K562 (cell line): Measurements from ENCODE around the gene DTNA. TPM values are rescaled to one million over a fixed set of nuclear protein-coding genes. Genes with fewer than 3 reads are reported as not detected.

Source experiments
- ATAC-seq: fragments of 200-7000 bp; cut with Tn5 transposase; 3 replicates; pipeline ENCODE4 v1.9.1; 2020; ENCODE audit warnings: moderate library complexity
- BruUV-seq: library from RNA; stranded (reverse); fragments of 400-500 nt; replicated peaks from 2 replicates; lab custom pipeline; 2021; lab: Mats Ljungman, UMichigan
- CTCF ChIA-PET: fragments of 300-600 bp; formaldehyde crosslinking; extraction: SDS; loops from one replicate; lab custom pipeline; 2021; ENCODE audit warnings: low intra/inter-chr PET ratio; lab: Yijun Ruan, JAX
- POLR2A ChIA-PET: fragments of 300-600, 350-650 bp; sonication (Branson Sonifier 250); formaldehyde crosslinking; extraction: SDS; loops from one replicate; lab custom pipeline; 2021; ENCODE audit warnings: antibody characterized with exemption, inconsistent platforms; lab: Yijun Ruan, JAX
- DNase-seq, 4 experiments: peaks; one replicate each; pipeline versions ENCODE4 v3.0.0 to v3.0.0-alpha.2; 2011 to 2018; ENCODE audit warnings: low spot score in 3 of 4, mixed read lengths in 3 of 4; ENCODE audit errors: extremely low read depth in 1 of 4
- FAIRE-seq: peaks from 2 replicates; lab custom pipeline; 2011; peaks lifted over from hg19 to GRCh38; lab: Jason Lieb, UNC
- H2AFZ ChIP-seq: 2 replicates; pipeline ENCODE4 v1.6.0; 2011; ENCODE audit warnings: low read depth, low read length, control low read depth, inconsistent platforms
- H3K27ac ChIP-seq: fragments of 200-600 bp; 3 replicates; pipeline ENCODE4 v1.8.0; 2011; ENCODE audit warnings: low read depth, mild to moderate bottlenecking, control low read depth, inconsistent platforms, low read length, moderate library complexity, mixed read lengths; ENCODE audit errors: extremely low read depth
- H3K27me3 ChIP-seq, 2 experiments: fragments of 300-600 bp in 1 of 2; 2 replicates in 1 of 2; 3 replicates in 1 of 2; pipeline versions ENCODE4 v1.6.0 to v1.8.0; 2011; ENCODE audit warnings: inconsistent platforms in 2 of 2, low read length in 2 of 2, mild to moderate bottlenecking in 1 of 2, mixed read lengths in 1 of 2, moderate library complexity in 1 of 2; ENCODE audit not compliant: control insufficient read depth in 2 of 2, insufficient read depth in 2 of 2
- H3K36me3 ChIP-seq: fragments of 300-600 bp; 3 replicates; pipeline ENCODE4 v1.8.0; 2011; ENCODE audit warnings: mild to moderate bottlenecking, low read length, inconsistent platforms; ENCODE audit not compliant: control insufficient read depth, insufficient read depth
- H3K4me1 ChIP-seq, 2 experiments: fragments of 200-600 bp in 1 of 2; replicated peaks in 1 of 2; 2 replicates in 1 of 2; 3 replicates in 1 of 2; pipeline versions ENCODE4 v1.5.1 to v1.8.0; 2011; ENCODE audit warnings: inconsistent platforms in 2 of 2, low read length in 2 of 2, mild to moderate bottlenecking in 1 of 2, mixed read lengths in 1 of 2, moderate library complexity in 1 of 2; ENCODE audit not compliant: control insufficient read depth in 2 of 2, insufficient read depth in 2 of 2
- H3K4me2 ChIP-seq: 2 replicates; pipeline ENCODE4 v1.6.1; 2011; ENCODE audit warnings: low read length, control low read depth, inconsistent platforms, mixed read lengths; ENCODE audit not compliant: insufficient read depth
- H3K4me3 ChIP-seq: fragments of 200-600 bp; sonication (generic), shearing (Covaris generic); 2 replicates; pipeline ENCODE4 v1.5.1; 2016; ENCODE audit warnings: control low read depth, inconsistent platforms
- H3K79me2 ChIP-seq: fragments of 200-600 bp; 3 replicates; pipeline ENCODE4 v1.8.0; 2011; ENCODE audit warnings: low read length, inconsistent platforms; ENCODE audit not compliant: control insufficient read depth, insufficient read depth
- H3K9ac ChIP-seq, 2 experiments: 2 replicates each; pipeline versions ENCODE4 v1.6.0 to v1.6.1; 2011; ENCODE audit warnings: low read depth in 2 of 2, low read length in 2 of 2, control low read depth in 1 of 2, inconsistent platforms in 1 of 2, mild to moderate bottlenecking in 1 of 2, mixed read lengths in 1 of 2; ENCODE audit not compliant: insufficient read depth in 1 of 2
- H3K9me1 ChIP-seq: one replicate; pipeline ENCODE4 v1.6.0; 2011; ENCODE audit warnings: inconsistent platforms, mild to moderate bottlenecking, low read length, moderate library complexity; ENCODE audit not compliant: control insufficient read depth, insufficient read depth
- H3K9me3 ChIP-seq: replicated peaks from 2 replicates; pipeline ENCODE4 v1.5.1; 2011; ENCODE audit warnings: low read depth, low read length, inconsistent platforms; ENCODE audit not compliant: control insufficient read depth, insufficient read depth
- H4K20me1 ChIP-seq: replicated peaks from 2 replicates; pipeline ENCODE4 v1.6.1; 2011; ENCODE audit warnings: low read length, inconsistent platforms, mixed read lengths; ENCODE audit not compliant: control insufficient read depth, insufficient read depth
- CBX3 ChIP-seq, 2 experiments: IDR thresholded peaks; 1 replicate in 1 of 2; 2 replicates in 1 of 2; pipeline ENCODE4 v1.6.1; 2012; ENCODE audit warnings: inconsistent platforms in 2 of 2, low read length in 2 of 2, borderline replicate concordance in 1 of 2, control low read depth in 1 of 2
- ESRRB ChIP-seq: fragments of 250-450 bp; sonication (Bioruptor Pico); IDR thresholded peaks from 2 replicates; pipeline ENCODE4 v1.5.0; 2020; ENCODE audit warnings: mild to moderate bottlenecking, moderate library complexity, borderline replicate concordance
- HDAC6 ChIP-seq: IDR thresholded peaks from 2 replicates; pipeline ENCODE4 v1.6.1; 2012; ENCODE audit warnings: low read depth, mild to moderate bottlenecking, control low read depth, inconsistent platforms, low read length, moderate library complexity
- KAT7 ChIP-seq: sonication (generic); formaldehyde crosslinking; IDR thresholded peaks from 2 replicates; pipeline ENCODE4 v1.8.0; 2022; ENCODE audit warnings: missing genetic modification reagents, mild to moderate bottlenecking, borderline replicate concordance
- SAFB2 ChIP-seq: fragments of 200-400 bp; formaldehyde crosslinking; IDR thresholded peaks from 2 replicates; pipeline ENCODE4 v1.6.1; 2018; ENCODE audit warnings: borderline replicate concordance, low read length, low read depth, moderate library complexity; ENCODE audit not compliant: severe bottlenecking
- SIRT6 ChIP-seq: IDR thresholded peaks from one replicate; pipeline ENCODE4 v1.6.1; 2012; ENCODE audit warnings: low read depth, mild to moderate bottlenecking, control low read depth, inconsistent platforms, low read length, moderate library complexity
- TAF7 ChIP-seq: fragments of 450-650 bp; IDR thresholded peaks from 2 replicates; pipeline ENCODE4 v1.6.1; 2016; ENCODE audit warnings: missing genetic modification characterization, missing compliant biosample characterization
- ZNF583 ChIP-seq: fragments of 250-450 bp; sonication (Bioruptor Pico); IDR thresholded peaks from 2 replicates; pipeline ENCODE4 v1.4.0; 2020
- ZNF766 ChIP-seq: fragments of 200-800 bp; sonication (Bioruptor generic); conservative IDR thresholded peaks from 2 replicates; pipeline ENCODE4 v1.6.1; 2016; ENCODE audit warnings: missing genetic modification characterization, missing compliant biosample characterization
- WGBS: fragments of 100-300 bp; shearing (Covaris generic); methylation state at CpG from one replicate; pipeline ENCODE4 v1.1.6; 2016; ENCODE audit warnings: low coverage, mixed read lengths; ENCODE audit not compliant: insufficient coverage; ENCODE audit errors: missing lambda C conversion rate; 5-methylcytosine and 5-hydroxymethylcytosine counted together
- in situ Hi-C: fragments of 300-500 bp; cut with MboI; formaldehyde crosslinking; loops from 4 replicates; pipeline ENCODE4 v1.15.0; 2018; ENCODE audit warnings: inconsistent platforms, mixed read lengths
- intact Hi-C: fragments of 100-400 bp; cut with micrococcal nuclease; formaldehyde crosslinking; loops from 2 replicates; pipeline ENCODE4 v1.14.2; 2022
- polyA plus RNA-seq, 8 experiments: library from polyadenylated mRNA; depleted of rRNA in 4 of 8; stranded (reverse) in 5 of 8; unstranded in 3 of 8; fragments of >200 nt; fragmentation: Nextera tagmentation in 2 of 8; fragmentation: Illumina TruSeq in 1 of 8; extraction: Ambion mirVana in 2 of 8; extraction: Trizol in 1 of 8; gene quantifications; 2 replicates each; pipeline versions ENCODE4 v1.2.1 to v1.2.3, GENCODE V29; 2011 to 2014; ENCODE audit warnings: inconsistent platforms in 1 of 8, missing spikeins in 1 of 8
- total RNA-seq, 7 experiments: library from RNA; depleted of rRNA in 6 of 7; stranded (reverse); fragments of >200 nt in 6 of 7; fragmentation: Illumina TruSeq in 2 of 7; extraction: Trizol in 2 of 7; gene quantifications; 2 replicates each; pipeline versions ENCODE4 v1.2.1 to v1.2.3, GENCODE V29; 2011 to 2021; ENCODE audit warnings: low replicate concordance in 1 of 7

DTNA gene
- total and polyA plus RNA-seq, 9 of the 15 experiments (the other 6 are each of a cell fraction or from before 2014, with no cell fraction given), result 0.07 to 2.4 (median 0.22) TPM; not detected in 2

DNA sequence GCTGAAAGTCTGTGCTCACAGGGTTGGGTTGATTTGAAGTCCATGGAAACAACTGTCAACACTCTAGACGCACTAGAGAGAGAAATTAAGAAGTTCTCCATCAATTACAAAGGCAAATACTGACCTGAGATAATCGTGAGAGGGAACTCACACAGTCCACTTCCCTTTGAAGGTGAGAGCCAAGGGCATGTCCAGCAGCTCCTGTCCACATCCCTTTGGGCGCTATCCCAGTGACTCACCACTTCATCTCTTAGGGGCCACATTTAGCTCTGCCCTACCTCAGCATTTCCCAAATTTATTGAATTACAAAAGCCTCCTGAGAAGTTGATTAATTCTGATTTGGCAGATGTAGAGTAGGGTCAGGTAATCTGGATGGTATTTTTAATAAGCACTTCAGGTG is 182.3 kb downstream of the DTNA start:
- no peaks in the 10 kb centered on the region for H3K36me3 ChIP-seq
- H3K79me2 ChIP-seq, result no peaks in the 10 kb centered on the region
- H3K4me1 ChIP-seq, result no peaks in the 10 kb centered on the region
- ChIA-PET CTCF (no interaction called here), POLR2A (no interaction called here)
- in situ Hi-C loops (no loop called here), intact Hi-C loops (no loop called here)
- WGBS, result 0% methylated on average over 3 of the region's 3 CpGs
- H3K27ac ChIP-seq, result no peak overlapping the region
- BruUV-seq, result no TSS peak
- DNase-seq, result no peak
- no peak for FAIRE-seq
- no peak overlapping the region for H2AFZ ChIP-seq
- H3K9me3 ChIP-seq, result no peaks in the 10 kb centered on the region
- H3K27me3 ChIP-seq, result no peaks in the 10 kb centered on the region
- H3K4me2 ChIP-seq, result no peak overlapping the region
- no peak for TF ChIP-seq SIRT6
- TF ChIP-seq SAFB2, result no peak
- no peak for TF ChIP-seq HDAC6
- no peak for TF ChIP-seq KAT7 (CRISPR knock-in tag)
- no peak for TF ChIP-seq ZNF583 (CRISPR knock-in tag)
- TF ChIP-seq ESRRB (CRISPR knock-in tag), result no peak
- no peak for TF ChIP-seq ZNF766 (CRISPR knock-in tag)
- TF ChIP-seq TAF7 (tag), result no peak
- no peak for TF ChIP-seq CBX3 (IDR thresholded peaks at IDR 0.05; ENCODE audit: borderline replicate concordance in 1 of 2, low read length in 2 of 2)
- no peak overlapping the region for H3K9ac ChIP-seq
- H3K9me1 ChIP-seq, result no peaks in the 10 kb centered on the region
- no peaks in the 10 kb centered on the region for H4K20me1 ChIP-seq
- no peak for ATAC-seq
- no peak overlapping the region for H3K4me3 ChIP-seq
